Inferior parietal cortex (tissue), 1 donor: ENCODE results near the gene ST3GAL3.

Experiments
- DNase-seq: peaks from one replicate; pipeline ENCODE4 v3.0.0-alpha.2; 2016; ENCODE audit errors: extremely low spot score

Gene ST3GAL3

GRCh38 chr1:43913666-43914360, 206.5 kb downstream of the ST3GAL3 start:
- no peak for DNase-seq

DNA sequence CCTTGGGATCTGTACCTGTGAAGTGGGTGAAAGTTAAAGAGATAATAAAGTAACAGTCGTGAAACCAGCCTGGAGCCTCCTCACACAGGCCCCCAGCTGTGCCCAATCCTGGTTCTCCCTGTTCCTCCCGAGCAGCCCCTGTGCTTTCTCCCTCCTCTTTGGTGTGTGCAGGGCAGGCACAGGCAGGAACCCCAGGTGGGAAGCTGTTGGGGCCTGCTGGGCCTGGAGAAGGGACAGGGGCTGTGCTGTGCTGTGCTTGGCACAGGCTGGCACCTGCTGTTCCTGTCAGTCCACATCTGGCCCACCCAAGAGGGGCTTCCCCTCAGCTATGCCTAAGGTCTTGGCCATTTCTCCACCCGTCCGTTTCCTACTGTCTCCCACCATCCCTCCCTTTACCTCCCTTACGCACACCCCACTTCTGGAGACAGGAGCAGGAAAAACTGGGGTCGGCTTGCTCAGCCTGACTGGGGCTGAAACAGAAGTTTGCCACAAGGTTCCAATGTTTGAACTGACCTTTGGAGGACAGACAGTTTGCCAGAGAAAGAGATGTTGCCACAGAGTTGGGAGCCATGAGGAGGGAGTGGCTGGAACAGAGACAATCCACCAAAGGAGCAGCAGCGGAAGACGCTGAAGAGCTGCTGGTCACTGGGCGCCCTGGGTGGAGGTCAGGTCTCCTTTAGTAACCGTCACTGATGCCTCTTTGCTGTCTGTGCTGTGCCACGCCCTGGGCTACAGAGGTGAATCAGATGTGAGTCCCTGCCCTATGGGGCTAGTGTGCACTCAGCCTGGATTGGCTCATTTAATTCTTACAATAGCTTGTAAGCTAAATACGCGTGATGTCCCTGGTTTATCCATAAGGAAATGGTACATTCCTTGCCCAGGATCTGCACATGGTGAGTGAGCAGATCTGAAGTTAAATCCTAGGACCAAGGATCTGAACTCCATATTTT, 207.5 kb downstream of the ST3GAL3 start:
- DNase-seq = no peak

- DNase-seq = no peak
Measured at GRCh38 chr1:43919906-43920305, 212.6 kb downstream of the ST3GAL3 start.

- DNase-seq = no peak
Measured at GRCh38 chr1:43921022-43921421, 213.7 kb downstream of the ST3GAL3 start.

DNA sequence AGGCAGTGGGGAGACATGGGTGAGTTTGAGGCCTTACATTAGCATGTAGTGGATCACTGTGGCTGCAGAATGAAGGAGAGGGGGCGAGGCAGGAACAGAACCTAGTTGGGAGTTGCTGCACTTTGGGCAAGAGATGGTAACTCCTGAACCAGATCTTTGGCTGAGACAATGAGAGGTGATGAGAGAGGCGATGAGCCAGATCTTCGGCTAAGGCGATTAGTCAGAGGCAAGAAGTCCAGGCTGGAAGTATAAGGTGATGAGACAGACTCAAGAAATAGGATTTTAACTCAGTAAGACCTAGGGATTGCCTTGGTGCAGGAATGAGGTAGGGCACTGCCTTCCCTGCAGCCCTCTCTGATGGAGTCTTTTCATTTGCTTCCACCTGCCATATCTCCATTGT, 217.2 kb downstream of the ST3GAL3 start:
- no peak for DNase-seq

GRCh38 chr1:43925846-43926245, 218.5 kb downstream of the ST3GAL3 start:
- no peak for DNase-seq

DNA sequence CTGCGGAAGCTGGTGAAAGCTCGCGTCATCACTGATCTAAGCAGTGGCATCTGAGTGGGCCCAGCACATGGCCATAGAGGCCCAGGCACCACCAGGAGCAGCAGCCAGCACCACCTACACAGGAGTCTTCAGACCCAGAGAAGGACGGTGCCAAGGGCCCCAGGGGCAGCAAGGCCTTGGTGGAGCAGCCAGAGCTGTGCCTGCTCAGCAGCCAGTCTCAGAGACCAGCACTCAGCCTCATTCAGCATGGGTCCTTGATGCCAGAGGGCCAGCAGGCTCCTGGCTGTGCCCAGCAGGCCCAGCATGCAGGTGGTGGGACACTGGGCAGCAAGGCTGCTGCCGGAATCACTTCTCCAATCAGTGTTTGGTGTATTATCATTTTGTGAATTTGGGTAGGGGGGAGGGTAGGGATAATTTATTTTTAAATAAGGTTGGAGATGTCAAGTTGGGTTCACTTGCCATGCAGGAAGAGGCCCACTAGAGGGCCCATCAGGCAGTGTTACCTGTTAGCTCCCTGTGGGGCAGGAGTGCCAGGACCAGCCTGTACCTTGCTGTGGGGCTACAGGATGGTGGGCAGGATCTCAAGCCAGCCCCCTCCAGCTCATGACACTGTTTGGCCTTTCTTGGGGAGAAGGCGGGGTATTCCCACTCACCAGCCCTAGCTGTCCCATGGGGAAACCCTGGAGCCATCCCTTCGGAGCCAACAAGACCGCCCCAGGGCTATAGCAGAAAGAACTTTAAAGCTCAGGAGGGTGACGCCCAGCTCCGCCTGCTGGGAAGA, 223.0 kb downstream of the ST3GAL3 start:
- DNase-seq = no peak

GRCh38 chr1:43930949-43931275, 223.6 kb downstream of the ST3GAL3 start:
- no peak for DNase-seq

GRCh38 chr1:43931711-43932660, 224.7 kb downstream of the ST3GAL3 start:
- no peak for DNase-seq

- no peak for DNase-seq
Measured at GRCh38 chr1:43932786-43933385, 225.6 kb downstream of the ST3GAL3 start.

DNA sequence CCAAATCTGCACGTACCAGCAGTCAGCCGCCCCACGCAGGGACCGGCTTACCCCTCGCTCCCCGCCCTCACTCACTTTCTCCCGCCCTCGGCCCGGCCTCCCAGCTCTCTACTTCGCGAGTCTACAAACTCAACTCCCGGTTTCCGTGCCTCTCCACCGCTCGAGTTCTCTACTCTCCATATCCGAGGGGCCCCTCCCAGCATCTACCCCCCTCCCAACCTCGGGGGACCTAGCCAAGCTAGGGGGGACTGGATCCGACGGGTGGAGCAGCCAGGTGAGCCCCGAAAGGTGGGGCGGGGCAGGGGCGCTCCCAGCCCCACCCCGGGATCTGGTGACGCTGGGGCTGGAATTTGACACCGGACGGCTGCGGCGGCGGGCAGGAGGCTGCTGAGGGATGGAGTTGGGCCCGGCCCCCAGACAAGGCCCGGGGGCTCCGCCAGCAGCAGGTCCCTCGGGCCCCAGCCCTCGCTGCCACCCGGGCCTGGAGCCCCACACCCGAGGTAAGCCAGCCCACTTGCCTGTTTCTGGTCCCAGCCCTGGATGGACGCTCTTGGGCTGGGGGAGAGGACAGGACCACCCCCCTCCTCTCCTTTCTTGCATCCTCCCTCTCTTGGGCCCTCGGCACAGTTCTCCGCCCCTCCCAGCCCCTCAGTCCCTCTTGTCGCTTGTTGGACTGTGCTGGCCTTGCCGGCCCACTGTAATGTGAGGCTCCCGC, 226.2 kb downstream of the ST3GAL3 start, which contains the start of gene ARTN:
Gene ARTN (plus strand): TSS at position 416 of the 715 bp plus-strand sequence. CDS start 1,856 bp downstream, outside the sequence.
- DNase-seq = no peak

GRCh38 chr1:43934101-43934985, 227.0 kb downstream of the ST3GAL3 start:
- DNase-seq = peak; percentile 68

DNA sequence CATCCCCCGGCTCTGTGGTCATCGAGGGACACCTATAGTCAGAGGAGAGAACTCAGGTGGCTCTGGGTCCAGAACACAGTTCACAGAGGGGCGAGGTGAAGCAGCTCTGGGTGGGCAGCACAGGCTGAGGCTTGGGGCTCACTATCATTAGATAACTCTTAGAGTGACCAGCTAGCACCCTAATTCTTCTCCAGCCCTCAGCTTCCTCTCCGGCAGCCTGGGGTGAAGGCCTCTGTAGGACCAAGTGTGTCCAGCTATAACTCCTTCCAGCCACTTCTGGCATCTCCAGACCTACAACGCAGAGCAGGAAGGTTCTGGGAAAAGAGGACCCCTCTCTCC, 227.6 kb downstream of the ST3GAL3 start:
- DNase-seq = no peak

- DNase-seq = no peak
Measured at GRCh38 chr1:43935711-43936427, 228.5 kb downstream of the ST3GAL3 start.

DNA sequence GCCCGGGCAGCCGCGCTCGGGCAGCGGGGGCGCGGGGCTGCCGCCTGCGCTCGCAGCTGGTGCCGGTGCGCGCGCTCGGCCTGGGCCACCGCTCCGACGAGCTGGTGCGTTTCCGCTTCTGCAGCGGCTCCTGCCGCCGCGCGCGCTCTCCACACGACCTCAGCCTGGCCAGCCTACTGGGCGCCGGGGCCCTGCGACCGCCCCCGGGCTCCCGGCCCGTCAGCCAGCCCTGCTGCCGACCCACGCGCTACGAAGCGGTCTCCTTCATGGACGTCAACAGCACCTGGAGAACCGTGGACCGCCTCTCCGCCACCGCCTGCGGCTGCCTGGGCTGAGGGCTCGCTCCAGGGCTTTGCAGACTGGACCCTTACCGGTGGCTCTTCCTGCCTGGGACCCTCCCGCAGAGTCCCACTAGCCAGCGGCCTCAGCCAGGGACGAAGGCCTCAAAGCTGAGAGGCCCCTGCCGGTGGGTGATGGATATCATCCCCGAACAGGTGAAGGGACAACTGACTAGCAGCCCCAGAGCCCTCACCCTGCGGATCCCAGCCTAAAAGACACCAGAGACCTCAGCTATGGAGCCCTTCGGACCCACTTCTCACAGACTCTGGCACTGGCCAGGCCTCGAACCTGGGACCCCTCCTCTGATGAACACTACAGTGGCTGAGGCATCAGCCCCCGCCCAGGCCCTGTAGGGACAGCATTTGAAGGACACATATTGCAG, 229.3 kb downstream of the ST3GAL3 start:
- no peak for DNase-seq

GRCh38 chr1:43937179-43937865, 230.0 kb downstream of the ST3GAL3 start:
- DNase-seq = no peak

- no peak for DNase-seq
Measured at GRCh38 chr1:43938383-43938782, 231.0 kb downstream of the ST3GAL3 start.
